Esophagus squamous epithelium (tissue), 4 donors: ENCODE results near the gene ZNF559.

ENCODE experiments used
- CTCF ChIP-seq, 6 experiments: fragments of 450-650 bp in 4 of 6; fragments of 200-600 bp in 2 of 6; sonication (generic) in 2 of 6; IDR thresholded peaks; one replicate each; pipeline ENCODE4 v1.5.1; 2016 to 2019; ENCODE audit warnings: antibody characterized with exemption in 6 of 6, mild to moderate bottlenecking in 4 of 6, moderate library complexity in 4 of 6
- POLR2A ChIP-seq, 4 donors: fragments of 450-650 bp; IDR thresholded peaks; one replicate each; pipeline ENCODE4 v1.6.1; 2017; ENCODE audit warnings: antibody characterized with exemption in 4 of 4, mild to moderate bottlenecking in 4 of 4, moderate library complexity in 3 of 4

- no peak for TF ChIP-seq CTCF (IDR thresholded peaks at IDR 0.05)
- no peak for TF ChIP-seq POLR2A (IDR thresholded peaks at IDR 0.05)
These were observed 38.9 kb downstream of the ZNF559 start, which contains the start of gene ZNF177 for GRCh38 chr19:9362905-9363304.
